ENCODE measurements around the gene TMEM130.

TMEM130 gene

GRCh38 chr7:98869597-98870120 lies at the start of gene TMEM130:
TSS of gene TMEM130 (minus strand) at chr7:98870014. CDS start at chr7:98869861, 153 bp downstream.
- DNase-seq, result peak; percentile 23

- no peak for DNase-seq
Measured at GRCh38 chr7:98917331-98917730, 47.5 kb upstream of the TMEM130 start.

- no peak for DNase-seq
Measured at GRCh38 chr7:98913612-98914011, 43.8 kb upstream of the TMEM130 start.

- no peak for DNase-seq
Measured at GRCh38 chr7:98913026-98913425, 43.2 kb upstream of the TMEM130 start.

GRCh38 chr7:98911916-98912315 lies 42.1 kb upstream of the TMEM130 start:
- no peak for DNase-seq

GRCh38 chr7:98910427-98910826 lies 40.6 kb upstream of the TMEM130 start:
- no peak for DNase-seq

- no peak for DNase-seq
Measured at GRCh38 chr7:98909487-98909886, 39.7 kb upstream of the TMEM130 start.

GRCh38 chr7:98908585-98908984 lies 38.8 kb upstream of the TMEM130 start:
- no peak for DNase-seq

- DNase-seq, result no peak
Measured at GRCh38 chr7:98907570-98907969, 37.8 kb upstream of the TMEM130 start.

GRCh38 chr7:98903246-98903645 lies 33.4 kb upstream of the TMEM130 start:
- DNase-seq, result no peak

GRCh38 chr7:98902523-98902922 lies 32.7 kb upstream of the TMEM130 start:
- no peak for DNase-seq

- DNase-seq, result no peak
Measured at GRCh38 chr7:98900815-98901214, 31.0 kb upstream of the TMEM130 start.

- DNase-seq, result no peak
Measured at GRCh38 chr7:98899816-98900215, 30.0 kb upstream of the TMEM130 start.

GRCh38 chr7:98892609-98893008 lies 22.8 kb upstream of the TMEM130 start:
- no peak for DNase-seq

GRCh38 chr7:98887038-98887437 lies 17.2 kb upstream of the TMEM130 start:
- no peak for DNase-seq

GRCh38 chr7:98884416-98884815 lies 14.6 kb upstream of the TMEM130 start:
- no peak for DNase-seq

GRCh38 chr7:98881561-98882315 lies 11.9 kb upstream of the TMEM130 start:
- DNase-seq, result peak; percentile 15

- DNase-seq, result no peak
Measured at GRCh38 chr7:98880485-98880884, 10.7 kb upstream of the TMEM130 start.

GRCh38 chr7:98879979-98880315 lies 10.1 kb upstream of the TMEM130 start:
- DNase-seq, result no peak

GRCh38 chr7:98879198-98879978 lies 9.6 kb upstream of the TMEM130 start:
- DNase-seq, result peak; percentile 66

GRCh38 chr7:98878365-98879197 lies 8.8 kb upstream of the TMEM130 start, which contains the start of gene TRRAP:
TSS of gene TRRAP (plus strand) at chr7:98878532. CDS start at chr7:98881151, 2,619 bp downstream.
- peak; percentile 84 for DNase-seq

- no peak for DNase-seq
Measured at GRCh38 chr7:98877692-98878364, 8.0 kb upstream of the TMEM130 start.
